GM18517 (cell line): ENCODE results near the gene PRPSAP1.
"Not testable (repeated sequence)": the region's sequence is repeated elsewhere in the genome, so short reads cannot be mapped to it uniquely, and the experiment has no call there.

ENCODE experiments used
- ATAC-seq: cut with Tn5 transposase; IDR thresholded peaks from one replicate; pipeline ENCODE4 v1.9.1; 2021; ENCODE audit warnings: mild to moderate bottlenecking, moderate library complexity; ENCODE audit not compliant: unreplicated experiment

The PRPSAP1 gene

GRCh38 chr17:76278268-76278908 lies 75.3 kb downstream of the PRPSAP1 start:
- no peak for ATAC-seq

- ATAC-seq, result no peak
These were observed 76.1 kb downstream of the PRPSAP1 start for GRCh38 chr17:76277300-76278267.

GRCh38 chr17:76276461-76277299 lies 77.0 kb downstream of the PRPSAP1 start:
- no peak for ATAC-seq

- no peak for ATAC-seq
These were observed 77.7 kb downstream of the PRPSAP1 start for GRCh38 chr17:76276069-76276431.

GRCh38 chr17:76275382-76276068 lies 78.2 kb downstream of the PRPSAP1 start:
- no peak for ATAC-seq

- ATAC-seq, result no peak
These were observed 79.4 kb downstream of the PRPSAP1 start for GRCh38 chr17:76274112-76274956.

GRCh38 chr17:76273445-76274111 lies 80.1 kb downstream of the PRPSAP1 start:
- ATAC-seq, result no peak

GRCh38 chr17:76272541-76273444 lies 80.9 kb downstream of the PRPSAP1 start:
- peak; percentile 5 for ATAC-seq

GRCh38 chr17:76271669-76272540 lies 81.8 kb downstream of the PRPSAP1 start:
- peak; percentile 37 for ATAC-seq

- ATAC-seq, result peak; percentile 1
These were observed 82.7 kb downstream of the PRPSAP1 start for GRCh38 chr17:76270770-76271668.

GRCh38 chr17:76270127-76270592 lies 83.6 kb downstream of the PRPSAP1 start:
- no peak for ATAC-seq

GRCh38 chr17:76268991-76269981 lies 84.4 kb downstream of the PRPSAP1 start:
- no peak for ATAC-seq

GRCh38 chr17:76268015-76268749 lies 85.5 kb downstream of the PRPSAP1 start:
- no peak for ATAC-seq

GRCh38 chr17:76267581-76268001 lies 86.1 kb downstream of the PRPSAP1 start:
- not testable (repeated sequence) for ATAC-seq
